ENCODE data around the gene SLC32A1.

- TF ChIP-seq EZH2 (IDR thresholded peaks at IDR 0.05; ENCODE audit: insufficient read depth, poor library complexity, severe bottlenecking) (no peak), EZH2phosphoT487 (IDR thresholded peaks at IDR 0.05; ENCODE audit: insufficient read depth, low read depth) (no peak)
These were observed 39.3 kb downstream of the SLC32A1 start for GRCh38 chr20:38763616-38764015.
